MV-4-11 (cell line): ENCODE data around the gene PKN2.
"Not testable (repeated sequence)": the region's sequence is repeated elsewhere in the genome, so short reads cannot be mapped to it uniquely, and the experiment has no call there.

Experiments used
- DNase-seq: peaks from one replicate; lab custom pipeline; 2025; lab: John Stamatoyannopoulos, UW

The PKN2 gene

DNA sequence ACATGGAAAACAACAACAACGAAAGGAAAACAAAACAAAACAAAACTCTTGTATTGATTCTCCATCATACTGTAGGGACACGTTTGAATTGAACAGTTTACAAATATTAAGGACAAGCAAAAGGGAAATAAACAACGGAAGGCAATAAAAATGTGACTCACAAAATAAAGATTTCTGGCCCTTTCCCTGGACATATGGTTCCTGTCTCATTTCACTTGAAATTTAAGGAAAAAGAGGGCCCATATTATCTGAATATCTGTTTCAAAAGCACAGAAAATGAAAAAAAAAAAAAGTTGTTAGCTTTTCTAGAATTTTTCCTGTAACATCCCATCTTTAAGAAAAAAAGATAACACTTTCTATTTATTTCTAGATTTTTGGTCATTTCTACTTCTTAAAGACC lies 3.6 kb upstream of the PKN2 start:
- DNase-seq: no peak

DNA sequence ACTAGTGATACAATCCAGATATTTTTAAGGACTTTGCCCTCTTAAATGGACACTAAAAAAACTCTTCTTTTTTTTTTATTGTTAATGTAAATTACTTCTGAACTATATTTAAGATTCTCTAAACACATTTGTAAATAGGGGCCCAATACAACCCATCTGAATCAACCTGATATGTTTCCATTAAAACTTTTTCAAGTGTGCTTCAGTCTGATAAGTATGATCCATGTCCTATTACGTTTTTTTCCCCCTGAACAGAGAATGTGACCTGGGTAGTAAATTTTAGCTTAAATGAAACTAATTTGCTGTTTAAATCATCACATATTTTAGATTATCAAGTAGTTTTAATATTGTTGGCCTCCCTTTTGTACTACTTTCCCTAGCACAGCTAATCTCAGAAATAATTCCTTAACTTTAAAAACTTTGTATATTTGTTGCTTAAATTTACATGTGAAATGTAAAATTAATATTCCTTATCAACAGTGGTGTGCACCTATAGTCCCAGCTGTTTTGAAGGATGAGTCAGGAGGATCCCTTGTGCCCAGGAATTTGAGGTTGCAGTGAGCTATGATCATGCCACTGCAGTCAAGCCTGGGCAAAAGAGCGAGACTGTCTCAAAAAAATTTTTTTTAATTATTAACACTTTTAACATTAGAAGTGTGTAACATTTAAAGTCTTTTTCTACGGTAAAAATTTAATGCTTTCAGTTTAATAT lies 3.0 kb upstream of the PKN2 start:
- DNase-seq: no peak

- DNase-seq: peak; percentile 29
Observed at GRCh38 chr1:88684482-88685258, 597 bp downstream of the PKN2 start.

DNA sequence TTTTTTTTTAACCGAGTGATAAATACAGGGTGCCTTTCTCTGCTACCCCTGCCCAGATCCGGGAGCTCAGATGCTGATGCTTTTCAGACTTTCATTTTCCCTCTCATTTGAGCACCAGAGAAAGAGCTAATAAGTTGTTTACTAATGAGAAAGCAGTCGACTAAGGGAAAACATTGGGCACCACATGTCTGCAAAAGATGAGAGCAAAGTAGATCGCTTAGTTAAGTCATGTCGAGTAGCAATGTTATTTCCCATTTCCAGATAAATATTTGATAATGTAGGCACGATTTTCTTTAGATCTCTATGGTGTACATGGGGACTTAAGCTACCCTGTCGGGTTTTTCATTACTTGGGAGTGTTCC lies 1.2 kb downstream of the PKN2 start:
- DNase-seq: no peak

DNA sequence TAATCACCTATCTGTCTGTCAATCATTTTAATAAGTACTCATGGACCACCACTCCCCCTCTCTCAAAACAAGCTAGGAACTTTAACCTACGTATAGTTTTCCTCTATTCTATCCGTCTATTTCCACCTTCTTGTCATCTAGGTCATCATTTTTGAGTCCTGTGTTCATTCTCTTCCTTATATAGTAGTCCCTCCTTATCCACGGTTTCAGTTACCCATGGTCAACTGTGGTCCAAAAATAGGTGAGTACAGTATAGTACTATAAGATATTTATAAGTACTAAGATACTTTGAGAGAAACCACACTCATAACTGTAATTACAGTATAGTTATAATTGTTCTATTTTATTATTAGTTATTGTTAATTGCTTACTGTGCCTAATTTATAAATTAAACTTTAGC lies 7.5 kb downstream of the PKN2 start:
- DNase-seq: no peak

- DNase-seq: no peak
Observed at GRCh38 chr1:88695781-88696180, 11.7 kb downstream of the PKN2 start.

DNA sequence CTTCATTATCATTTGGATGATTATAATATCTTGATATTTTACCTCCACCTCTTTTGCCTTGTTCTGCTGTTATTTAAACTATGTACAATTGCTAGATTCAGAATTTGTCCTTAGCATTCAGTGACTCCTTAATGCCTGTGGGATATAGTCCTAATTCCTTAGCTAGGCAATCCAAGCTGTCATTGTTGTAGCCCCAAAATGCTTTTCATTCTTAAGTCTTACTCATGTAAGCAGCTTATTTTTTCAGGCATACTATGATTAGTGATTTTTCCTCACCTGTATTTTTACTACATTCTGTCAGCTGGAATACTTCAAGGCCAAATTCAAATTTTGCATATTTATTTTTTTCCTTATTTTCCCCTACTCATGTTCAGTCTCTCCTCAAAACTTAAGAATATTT lies 13.4 kb downstream of the PKN2 start:
- DNase-seq: no peak

DNA sequence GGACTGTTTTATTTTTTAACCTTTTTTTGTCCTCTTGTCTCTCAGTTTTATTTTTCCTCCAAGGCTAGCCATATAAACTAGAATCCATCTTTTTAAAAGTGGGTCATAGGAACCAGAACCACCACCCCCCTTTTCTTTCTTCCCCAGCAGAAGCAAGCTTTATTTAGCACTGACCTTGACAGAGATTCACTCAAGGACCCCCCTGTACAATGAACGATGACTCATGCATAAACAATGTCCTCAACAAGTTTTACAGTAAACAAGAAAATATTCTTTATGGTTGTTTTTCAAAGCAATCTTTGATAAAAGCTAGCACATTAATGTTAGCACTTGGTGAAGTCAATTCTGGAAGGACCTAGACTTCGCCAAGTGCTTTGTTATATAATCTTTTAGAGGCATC lies 14.1 kb downstream of the PKN2 start:
- DNase-seq: no peak

DNA sequence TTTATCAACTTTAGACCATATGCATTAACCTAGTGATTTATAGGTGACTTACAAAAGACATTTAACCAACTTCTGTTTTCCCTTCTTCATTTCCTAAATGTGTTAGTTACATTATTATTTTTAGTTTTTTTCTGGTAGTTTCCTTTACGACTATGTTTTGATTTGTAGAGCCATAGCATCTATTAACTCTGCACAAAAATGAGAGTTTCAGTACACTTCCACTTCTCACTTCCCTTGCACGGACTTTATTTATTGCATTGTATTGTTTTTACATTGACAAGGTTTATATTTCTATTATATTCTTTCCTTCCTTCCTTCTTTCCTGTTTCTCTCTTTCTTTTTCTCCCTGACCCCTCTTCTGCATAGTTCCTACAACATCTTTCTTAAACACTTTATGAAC lies 14.7 kb downstream of the PKN2 start:
- DNase-seq: peak; percentile 23

- DNase-seq: no peak
Observed at GRCh38 chr1:88700425-88701013, 16.4 kb downstream of the PKN2 start.

DNA sequence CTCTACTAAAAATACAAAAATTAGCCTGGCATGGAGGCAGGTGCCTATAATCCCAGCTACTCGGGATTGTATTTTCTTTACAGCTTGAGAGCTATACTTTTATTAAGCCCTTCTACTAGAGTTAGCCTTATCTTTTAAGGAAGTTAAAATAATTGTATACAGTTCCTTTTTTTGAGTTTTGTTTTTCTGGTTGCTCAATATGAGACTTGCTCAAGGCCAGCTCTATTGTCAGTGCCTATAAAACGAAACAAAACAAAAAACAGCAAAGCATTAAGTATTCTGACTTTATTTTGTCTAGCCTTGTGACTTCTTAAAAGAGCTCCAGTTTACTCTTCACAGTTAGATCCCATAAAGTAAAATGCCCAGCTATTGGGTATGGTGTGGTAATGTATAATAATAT lies 17.2 kb downstream of the PKN2 start:
- peak; percentile 93 for DNase-seq

GRCh38 chr1:88701793-88702192 lies 17.7 kb downstream of the PKN2 start:
- peak; percentile 33 for DNase-seq

DNA sequence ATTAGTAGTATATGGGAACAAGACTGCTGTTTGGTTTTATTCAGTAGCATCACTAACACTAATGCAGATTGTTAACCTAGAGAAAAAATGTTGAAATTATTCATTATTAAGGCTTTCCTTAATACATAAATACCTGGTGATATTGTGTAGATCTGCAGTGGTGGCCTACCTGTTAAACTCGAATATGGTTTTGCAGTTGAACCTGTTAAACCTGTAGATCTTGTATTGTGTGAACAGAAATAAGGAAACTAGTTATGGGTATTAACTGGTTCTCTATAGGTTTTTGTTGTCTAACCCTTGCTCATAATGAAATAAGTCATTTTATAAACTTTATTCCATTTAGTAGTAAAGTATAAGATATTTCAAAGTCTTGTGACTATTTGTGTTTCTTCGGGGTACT lies 23.9 kb downstream of the PKN2 start:
- no peak for DNase-seq

DNA sequence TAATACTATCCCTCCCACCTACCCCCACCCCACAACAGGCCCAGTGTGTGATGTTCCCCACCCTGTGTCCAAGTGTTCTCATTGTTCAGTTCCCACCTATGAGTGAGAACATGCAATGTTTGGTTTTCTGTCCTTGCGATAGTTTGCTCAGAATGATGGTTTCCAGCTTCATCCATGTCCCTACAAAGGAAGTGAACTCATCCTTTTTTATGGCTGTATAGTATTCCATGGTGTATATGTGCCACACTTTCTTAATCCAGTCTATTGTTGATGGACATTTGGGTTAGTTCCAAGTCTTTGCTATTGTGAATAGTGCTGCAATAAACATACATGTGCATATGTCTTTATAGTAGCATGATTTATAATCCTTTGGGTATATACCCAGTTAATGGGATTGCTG lies 28.8 kb downstream of the PKN2 start:
- not testable (repeated sequence) for DNase-seq

DNA sequence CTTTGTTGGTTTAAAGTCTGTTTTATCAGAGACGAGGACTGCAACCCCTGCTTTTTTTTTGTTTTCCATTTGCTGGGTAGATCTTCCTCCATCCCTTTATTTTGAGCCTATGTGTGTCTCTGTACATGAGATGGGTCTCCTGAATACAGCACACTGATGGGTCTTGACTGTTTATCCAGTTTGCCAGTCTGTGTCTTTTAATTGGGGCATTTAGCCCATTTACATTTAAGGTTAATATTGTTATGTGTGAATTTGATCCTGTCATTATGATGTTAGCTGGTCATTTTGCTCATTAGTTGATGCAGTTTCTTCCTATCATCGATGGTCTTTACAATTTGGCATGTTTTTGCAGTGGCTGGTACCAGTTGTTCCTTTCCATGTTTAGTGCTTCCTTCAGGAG lies 32.5 kb downstream of the PKN2 start:
- DNase-seq: not testable (repeated sequence)

GRCh38 chr1:88722492-88722891 lies 38.4 kb downstream of the PKN2 start:
- DNase-seq: no peak

- peak; percentile 77 for DNase-seq
Observed at GRCh38 chr1:88726697-88727096, 42.6 kb downstream of the PKN2 start.

DNA sequence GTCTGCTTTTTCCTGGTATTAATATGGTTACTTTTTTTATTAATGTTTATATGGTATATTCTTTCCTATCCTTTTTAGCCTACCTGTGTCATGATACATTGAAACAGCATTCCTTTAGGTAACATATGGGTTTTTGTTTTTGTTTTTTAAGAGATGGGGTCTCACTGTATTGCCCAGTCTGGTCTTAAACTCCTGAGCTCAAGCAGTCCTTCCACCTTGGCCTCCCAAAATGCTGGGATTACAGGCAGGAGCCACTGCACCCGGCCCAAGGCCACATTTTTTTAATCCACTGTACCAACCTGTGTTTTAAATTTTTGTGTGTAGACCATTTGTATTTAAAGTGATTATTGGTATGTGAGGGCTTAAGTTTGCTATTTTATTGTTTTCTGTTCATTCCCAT lies 43.1 kb downstream of the PKN2 start:
- DNase-seq: no peak

DNA sequence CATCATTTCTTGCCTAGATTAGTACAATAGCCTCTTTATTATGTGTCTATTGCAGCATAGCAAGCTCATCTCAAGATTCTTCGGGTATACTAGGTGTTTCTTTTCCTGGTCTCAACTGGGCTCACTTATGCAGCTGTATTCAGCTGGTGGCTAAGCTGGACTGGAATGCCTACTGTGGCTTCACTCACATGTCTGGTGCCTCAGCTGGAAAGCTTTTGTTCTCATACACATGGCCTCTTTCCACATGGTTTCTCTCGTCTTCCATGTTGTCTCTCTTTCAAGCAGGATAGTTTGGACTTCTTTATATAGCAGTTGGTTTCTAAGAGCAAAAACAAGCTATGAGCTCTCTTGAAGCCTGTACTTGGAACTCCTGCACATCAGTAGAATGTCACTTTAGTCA lies 45.2 kb downstream of the PKN2 start:
- no peak for DNase-seq

GRCh38 chr1:88730132-88730675 lies 46.1 kb downstream of the PKN2 start:
- peak; percentile 93 for DNase-seq

GRCh38 chr1:88730995-88731394 lies 46.9 kb downstream of the PKN2 start:
- no peak for DNase-seq

DNA sequence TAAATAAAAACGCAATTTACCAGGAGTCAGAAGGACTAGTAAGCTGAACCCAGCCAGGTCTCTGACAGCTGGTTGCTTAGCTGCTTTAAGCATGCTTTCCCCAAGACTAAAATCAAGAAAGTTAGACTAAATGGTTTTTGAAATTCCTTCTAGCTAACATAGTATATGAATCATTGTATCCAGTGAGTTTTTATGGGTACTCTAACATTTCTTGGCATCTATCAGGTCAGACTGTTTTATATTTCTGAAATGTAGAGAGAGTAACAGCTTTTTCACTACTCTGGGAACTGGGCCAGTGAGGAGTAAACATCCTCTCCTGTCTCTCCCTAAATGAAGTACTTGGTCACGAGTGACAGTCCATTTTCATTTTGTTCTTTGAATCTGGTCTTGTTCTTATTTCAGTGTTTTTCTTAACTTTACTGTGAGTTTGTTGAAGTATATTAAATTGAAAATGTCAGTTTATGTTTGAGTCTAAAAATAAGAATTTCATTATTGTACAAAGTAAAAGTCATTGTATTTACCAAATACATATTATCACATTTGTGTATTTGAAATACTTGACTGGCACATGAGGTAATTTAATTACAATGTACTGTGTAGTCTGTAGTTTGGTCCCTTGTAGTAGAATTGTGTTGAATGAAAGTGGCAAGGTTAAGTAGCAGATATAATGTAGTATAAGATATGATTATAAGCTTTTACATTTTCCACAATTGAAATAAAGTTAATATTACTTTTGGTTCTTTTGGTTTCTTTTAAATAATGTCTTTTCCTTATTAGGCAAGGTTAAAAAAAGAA lies 47.6 kb downstream of the PKN2 start:
- no peak for DNase-seq
